ENCODE results near the gene SRRM1.

SRRM1 gene

GRCh38 chr1:24648919-24649318, 5.8 kb downstream of the SRRM1 start:
- H3K27me3 ChIP-seq (ENCODE audit: insufficient read depth, poor library complexity, severe bottlenecking): no peaks in the 10 kb centered on the region
- TF ChIP-seq REST (IDR thresholded peaks at IDR 0.05; ENCODE audit: insufficient replicate concordance, low read depth) (no peak), SPI1 (IDR thresholded peaks at IDR 0.05; ENCODE audit: borderline replicate concordance, low read depth) (no peak), POLR2AphosphoS5 (IDR thresholded peaks at IDR 0.05; ENCODE audit: low read depth) (no peak), CTCF (IDR thresholded peaks at IDR 0.05; ENCODE audit: insufficient read depth, low read length) (no peak), GABPA (IDR thresholded peaks at IDR 0.05; ENCODE audit: low read depth) (no peak)
- no peak overlapping the region for H3K4me3 ChIP-seq (replicated peaks; ENCODE audit: insufficient read depth, low read length)
- no peak overlapping the region for H3K27ac ChIP-seq (replicated peaks)
- no peak for DNase-seq (ENCODE audit: low read depth in 1 of 2, low spot score in 1 of 2)

GRCh38 chr1:24652382-24652781, 9.3 kb downstream of the SRRM1 start:
- H3K27ac ChIP-seq (replicated peaks): no peak overlapping the region
- TF ChIP-seq POLR2AphosphoS5 (IDR thresholded peaks at IDR 0.05; ENCODE audit: low read depth) (no peak), GABPA (IDR thresholded peaks at IDR 0.05; ENCODE audit: low read depth) (no peak), REST (IDR thresholded peaks at IDR 0.05; ENCODE audit: insufficient replicate concordance, low read depth) (no peak), CTCF (IDR thresholded peaks at IDR 0.05; ENCODE audit: insufficient read depth, low read length) (no peak), SPI1 (IDR thresholded peaks at IDR 0.05; ENCODE audit: borderline replicate concordance, low read depth) (no peak)
- no peak for DNase-seq (ENCODE audit: low read depth in 1 of 2, low spot score in 1 of 2)
- no peaks in the 10 kb centered on the region for H3K27me3 ChIP-seq (ENCODE audit: insufficient read depth, poor library complexity, severe bottlenecking)
- H3K4me3 ChIP-seq (replicated peaks; ENCODE audit: insufficient read depth, low read length): no peak overlapping the region

GRCh38 chr1:24654010-24654409, 10.9 kb downstream of the SRRM1 start:
- no peaks in the 10 kb centered on the region for H3K27me3 ChIP-seq (ENCODE audit: insufficient read depth, poor library complexity, severe bottlenecking)
- no peak for TF ChIP-seq SPI1 (IDR thresholded peaks at IDR 0.05; ENCODE audit: borderline replicate concordance, low read depth)
- no peak for DNase-seq (ENCODE audit: low read depth in 1 of 2, low spot score in 1 of 2)

GRCh38 chr1:24656046-24656445, 12.9 kb downstream of the SRRM1 start:
- no peak for DNase-seq (ENCODE audit: low read depth in 1 of 2, low spot score in 1 of 2)
- TF ChIP-seq POLR2AphosphoS5 (IDR thresholded peaks at IDR 0.05; ENCODE audit: low read depth): no peak
- TF ChIP-seq REST (IDR thresholded peaks at IDR 0.05; ENCODE audit: insufficient replicate concordance, low read depth): no peak
- no peak for TF ChIP-seq GABPA (IDR thresholded peaks at IDR 0.05; ENCODE audit: low read depth)
- no peak for TF ChIP-seq CTCF (IDR thresholded peaks at IDR 0.05; ENCODE audit: insufficient read depth, low read length)
- TF ChIP-seq SPI1 (IDR thresholded peaks at IDR 0.05; ENCODE audit: borderline replicate concordance, low read depth): no peak
- Histone ChIP-seq H3K4me3 (replicated peaks; ENCODE audit: insufficient read depth, low read length) (no peak overlapping the region), H3K27me3 (ENCODE audit: insufficient read depth, poor library complexity, severe bottlenecking) (no peaks in the 10 kb centered on the region), H3K27ac (replicated peaks) (no peak overlapping the region)

More at GRCh38 chr1:24654010-24654409, 10.9 kb downstream of the SRRM1 start:
- Histone ChIP-seq H3K27ac (replicated peaks) (no peak overlapping the region), H3K4me3 (replicated peaks; ENCODE audit: insufficient read depth, low read length) (no peak overlapping the region)

Measured in HL-60 (cell line).